HG03039 (cell line): ENCODE data around the gene CPNE7.
"Not testable (repeated sequence)": the region's sequence is repeated elsewhere in the genome, so short reads cannot be mapped to it uniquely, and the experiment has no call there.

ENCODE experiments used
- ATAC-seq: cut with Tn5 transposase; IDR thresholded peaks from one replicate; pipeline ENCODE4 v1.9.1; 2021; ENCODE audit warnings: mild to moderate bottlenecking, moderate library complexity; ENCODE audit not compliant: unreplicated experiment

Gene CPNE7

GRCh38 chr16:89565506-89566372, 9.8 kb upstream of the CPNE7 start:
- ATAC-seq, result no peak

- no peak for ATAC-seq
These were observed 7.6 kb upstream of the CPNE7 start for GRCh38 chr16:89567656-89568594.

DNA sequence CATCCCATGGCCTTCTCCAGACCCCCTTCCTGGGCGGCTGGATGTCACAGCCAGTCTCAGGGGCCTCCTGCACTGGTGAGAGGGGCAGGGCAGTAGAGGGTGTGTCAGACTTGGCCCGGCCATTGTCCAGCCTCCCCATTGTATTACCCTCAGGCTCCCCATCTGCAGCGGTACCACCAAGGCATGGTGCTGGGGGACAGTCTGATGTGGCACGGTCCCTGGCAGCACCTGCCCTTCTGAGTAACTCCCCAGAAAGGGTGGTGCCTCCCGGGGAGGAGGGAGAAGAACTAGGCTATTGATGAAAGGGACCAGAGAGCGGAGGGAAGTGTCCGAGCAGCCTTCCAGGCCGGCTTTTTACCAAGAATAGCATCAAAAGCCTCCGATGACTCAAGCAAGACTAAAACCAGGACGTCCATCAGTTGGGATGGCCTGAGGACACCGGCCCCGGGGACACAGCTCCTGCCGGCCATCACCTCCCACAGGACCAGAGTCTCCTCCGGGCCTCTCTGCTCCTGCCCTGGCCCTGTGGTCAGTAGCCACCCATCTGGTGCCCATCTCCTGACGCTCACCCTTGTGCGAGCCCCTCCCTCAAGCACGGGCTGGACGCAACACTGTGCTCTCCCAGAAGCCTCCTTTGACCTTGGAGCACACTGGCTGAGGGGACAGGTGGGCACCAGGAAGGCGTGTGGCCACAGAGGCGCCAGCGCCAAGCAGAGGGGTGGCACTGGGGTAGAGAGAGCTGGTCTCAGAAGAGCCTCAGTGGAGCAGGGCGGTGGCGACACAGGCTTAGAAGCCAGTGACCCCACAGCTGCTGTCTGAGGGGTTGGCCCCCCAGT, 5.8 kb upstream of the CPNE7 start:
- no peak for ATAC-seq

DNA sequence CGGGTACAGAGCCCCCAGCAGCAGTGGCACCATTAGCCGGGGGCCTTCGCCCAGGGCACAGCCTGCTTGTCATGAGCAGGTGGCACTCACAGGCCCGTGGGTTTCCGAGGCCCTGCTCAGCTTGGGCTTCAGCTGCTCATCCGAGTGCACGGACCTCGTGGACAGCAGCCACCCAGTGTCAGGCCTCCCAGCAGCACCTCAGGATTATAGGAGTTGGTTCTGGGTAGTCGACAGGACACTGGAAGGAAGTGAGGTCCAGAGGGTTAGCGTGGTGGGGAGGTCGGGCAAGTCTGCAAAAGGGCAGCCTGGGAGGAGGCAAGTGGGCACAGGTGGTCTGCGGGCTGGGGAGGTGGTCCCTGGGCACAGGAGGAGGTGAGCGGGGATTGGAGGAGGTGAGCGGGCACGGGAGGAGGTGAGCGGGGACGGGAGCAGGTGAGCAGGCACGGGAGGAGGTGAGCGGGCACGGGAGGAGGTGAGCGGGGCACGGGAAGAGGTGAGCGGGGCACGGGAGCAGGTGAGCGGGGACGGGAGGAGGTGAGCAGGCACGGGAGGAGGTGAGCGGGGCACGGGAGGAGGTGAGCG, 5.1 kb upstream of the CPNE7 start:
- ATAC-seq, result no peak

GRCh38 chr16:89570983-89571598, 4.5 kb upstream of the CPNE7 start:
- ATAC-seq, result not testable (repeated sequence)

GRCh38 chr16:89571636-89572035, 3.9 kb upstream of the CPNE7 start:
- ATAC-seq, result no peak

GRCh38 chr16:89572073-89572484, 3.5 kb upstream of the CPNE7 start:
- ATAC-seq, result no peak

- no peak for ATAC-seq
These were observed 2.9 kb upstream of the CPNE7 start for GRCh38 chr16:89572485-89573205.

DNA sequence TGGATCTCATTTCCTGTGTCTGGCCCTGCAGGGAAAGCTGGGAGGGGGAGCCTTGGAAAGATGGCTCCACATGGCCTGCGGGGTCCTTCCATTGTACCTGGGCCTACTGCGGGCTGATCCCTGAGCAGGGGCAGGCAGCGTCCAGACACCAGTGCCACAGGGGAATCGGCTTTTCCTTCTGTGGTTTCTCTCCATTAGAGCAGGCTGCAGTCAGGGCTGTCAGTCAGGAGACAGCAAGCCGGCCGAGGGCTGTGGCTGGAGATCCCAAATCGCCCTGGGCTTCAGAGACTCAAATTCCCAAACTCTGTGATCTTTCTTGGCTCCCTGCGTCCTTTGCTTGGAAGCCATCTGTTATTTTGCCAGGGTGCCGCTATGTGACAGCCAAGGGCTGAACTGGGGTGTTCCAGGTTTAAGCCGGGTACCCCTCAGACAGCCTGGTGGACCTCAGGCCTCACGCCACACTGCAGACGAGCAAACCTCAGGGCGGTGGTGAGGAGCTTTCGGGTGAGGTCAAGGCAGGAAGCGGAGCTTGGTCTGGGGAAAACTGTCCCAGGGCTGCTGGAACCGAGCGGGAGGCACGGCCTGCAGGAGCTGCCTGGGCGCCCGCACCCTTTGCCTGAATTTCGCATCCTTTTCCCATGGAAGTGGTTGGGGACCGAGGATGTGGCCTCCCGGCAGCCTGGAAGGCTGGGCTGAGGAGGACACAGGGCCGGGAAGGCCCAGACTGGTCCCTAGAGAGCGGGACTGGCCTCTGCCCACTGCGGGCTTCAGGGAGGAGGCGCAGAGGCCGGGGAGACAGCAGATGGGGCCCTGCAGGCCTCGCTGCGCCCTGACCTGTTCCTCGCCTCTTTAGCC, 1.5 kb upstream of the CPNE7 start:
- no peak for ATAC-seq

- ATAC-seq, result no peak
These were observed 794 bp upstream of the CPNE7 start for GRCh38 chr16:89574681-89575246.

GRCh38 chr16:89576153-89577054, 846 bp downstream of the CPNE7 start:
- no peak for ATAC-seq

DNA sequence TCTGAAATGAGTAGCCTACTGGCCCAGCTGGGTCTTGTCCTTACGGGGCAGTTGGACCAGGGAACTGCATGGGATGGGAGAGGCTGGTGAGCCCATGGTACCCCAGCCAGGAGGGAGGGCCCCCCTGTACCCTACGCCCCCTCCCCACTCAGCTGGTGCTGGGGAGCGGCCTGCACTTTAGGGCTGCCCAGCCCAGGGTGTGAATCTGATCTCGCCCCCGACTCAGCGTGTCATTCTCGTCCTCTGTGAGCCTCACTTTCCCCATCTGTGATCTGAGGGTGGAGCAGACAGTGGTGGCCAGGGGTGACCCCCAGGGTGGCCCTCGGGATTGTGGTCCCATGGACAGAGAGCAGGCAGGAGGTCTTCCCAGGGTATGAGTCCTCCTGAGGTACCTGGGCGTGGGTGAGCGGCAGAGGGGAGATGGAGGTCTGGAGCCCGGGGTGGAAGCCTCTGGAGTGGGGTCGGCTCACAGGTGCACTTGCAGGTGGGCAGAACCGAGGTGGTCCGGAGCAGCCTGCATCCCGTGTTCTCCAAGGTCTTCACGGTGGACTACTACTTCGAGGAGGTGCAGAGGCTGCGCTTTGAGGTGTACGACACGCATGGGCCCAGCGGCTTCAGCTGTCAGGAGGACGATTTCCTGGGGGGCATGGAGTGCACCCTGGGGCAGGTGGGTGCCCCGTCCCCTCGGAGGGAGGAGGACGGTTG, 1.6 kb downstream of the CPNE7 start:
- ATAC-seq, result no peak

GRCh38 chr16:89579351-89579750, 3.8 kb downstream of the CPNE7 start:
- no peak for ATAC-seq

DNA sequence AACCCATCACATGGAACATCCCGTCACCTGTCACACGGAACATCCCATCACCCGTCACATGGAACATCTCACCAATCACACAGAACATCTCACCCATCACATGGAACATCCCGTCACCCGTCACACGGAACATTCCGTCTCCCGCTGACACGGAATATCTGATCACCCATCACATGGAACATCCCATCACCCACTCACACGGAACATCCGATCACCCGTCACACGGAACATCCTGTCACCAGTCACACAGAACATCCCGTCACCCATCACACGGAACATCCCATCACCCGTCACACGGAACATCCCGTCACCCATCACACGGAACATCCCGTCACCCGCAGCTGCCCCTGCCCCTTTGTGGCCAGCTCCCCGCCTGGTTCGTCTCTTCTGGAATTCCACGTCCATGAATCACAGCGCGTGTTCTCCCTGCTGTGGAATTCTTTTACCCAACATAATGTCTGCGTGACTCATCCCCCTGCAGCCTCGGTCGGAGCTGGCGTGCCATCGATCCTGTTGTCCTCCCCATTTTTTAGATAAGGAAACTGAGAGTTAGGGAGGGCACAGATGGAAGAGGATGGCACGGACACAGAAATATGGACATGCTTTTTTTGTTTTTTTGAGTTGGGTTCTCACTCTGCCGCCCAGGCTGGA, 5.6 kb downstream of the CPNE7 start:
- ATAC-seq, result no peak

- no peak for ATAC-seq
These were observed 6.5 kb downstream of the CPNE7 start for GRCh38 chr16:89581861-89582563.
